Measurements from ENCODE around the gene MALAT1.

Gene MALAT1

DNA sequence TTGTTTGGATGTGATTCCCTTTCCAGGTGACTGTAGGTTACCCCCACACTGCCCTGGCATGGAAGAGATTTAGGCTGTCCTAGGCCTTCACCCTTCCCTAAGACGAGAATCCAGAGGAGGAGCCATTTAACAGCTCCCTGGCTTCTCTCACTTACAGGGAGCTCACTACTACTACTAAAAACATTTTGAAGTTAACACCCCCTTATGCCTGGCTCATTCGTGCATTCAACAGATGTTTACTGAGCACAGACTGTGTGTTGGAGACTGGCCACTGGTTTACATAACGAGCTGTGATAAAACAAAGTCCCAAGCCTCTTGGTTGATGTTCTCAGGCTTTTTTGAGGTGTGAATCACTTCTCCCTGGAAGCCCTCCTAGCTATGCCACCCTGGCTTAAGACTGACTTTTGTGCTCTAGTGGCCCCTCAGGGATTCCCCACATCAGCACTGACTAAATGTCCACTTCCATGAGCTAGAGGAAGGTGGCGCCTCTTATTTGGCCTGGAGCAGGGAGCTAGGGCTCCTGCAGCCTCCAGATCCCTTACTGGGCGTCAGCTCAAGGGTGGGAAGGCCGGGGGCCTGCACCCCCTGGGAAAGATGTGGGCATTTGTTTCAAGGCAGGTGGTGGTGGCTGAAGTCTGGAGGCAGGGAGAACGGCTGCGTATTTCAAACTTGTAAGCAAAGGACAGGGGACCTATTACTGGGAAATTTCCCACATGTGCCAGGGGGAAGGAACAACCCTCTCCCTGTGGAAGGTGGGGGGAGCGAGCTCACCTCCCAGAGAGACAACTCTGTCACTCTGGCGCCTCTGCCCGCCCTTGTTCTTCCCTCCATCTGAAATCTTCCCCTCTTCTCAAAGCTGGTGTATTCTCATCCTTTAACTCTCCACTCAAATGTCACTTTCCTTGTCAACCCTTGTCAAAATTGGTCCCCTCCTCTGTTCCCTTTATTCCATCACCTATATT lies 19.4 kb upstream of the MALAT1 start:
- DNase-seq (ENCODE audit: low read depth in 2 of 2): no peak

DNA sequence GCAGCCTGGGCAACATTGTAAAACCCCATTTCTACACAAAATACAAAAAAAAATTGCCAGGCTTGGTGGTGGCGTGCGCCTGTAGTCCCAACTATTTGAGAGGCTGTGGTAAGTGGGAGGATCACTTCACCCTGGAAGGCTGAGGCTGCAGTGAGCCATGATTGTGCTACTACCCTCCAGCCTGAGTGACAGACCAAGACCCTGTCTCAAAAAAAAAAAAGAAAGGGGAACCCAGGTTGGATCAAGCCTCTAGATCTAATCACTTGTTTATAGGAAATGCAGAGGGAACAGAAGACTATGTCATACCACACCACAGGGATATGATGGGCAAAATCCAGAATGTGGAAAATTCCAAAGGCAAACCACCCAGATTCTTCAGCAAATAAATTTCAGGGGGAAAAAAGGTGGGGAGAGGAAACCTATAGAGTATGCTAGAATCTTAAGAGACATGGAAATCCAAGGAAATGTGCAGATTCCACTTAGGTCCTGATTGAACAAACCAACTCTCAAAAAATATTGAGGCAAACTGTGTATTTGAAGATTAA lies 16.5 kb upstream of the MALAT1 start:
- no peak for DNase-seq (ENCODE audit: low read depth in 2 of 2)

DNA sequence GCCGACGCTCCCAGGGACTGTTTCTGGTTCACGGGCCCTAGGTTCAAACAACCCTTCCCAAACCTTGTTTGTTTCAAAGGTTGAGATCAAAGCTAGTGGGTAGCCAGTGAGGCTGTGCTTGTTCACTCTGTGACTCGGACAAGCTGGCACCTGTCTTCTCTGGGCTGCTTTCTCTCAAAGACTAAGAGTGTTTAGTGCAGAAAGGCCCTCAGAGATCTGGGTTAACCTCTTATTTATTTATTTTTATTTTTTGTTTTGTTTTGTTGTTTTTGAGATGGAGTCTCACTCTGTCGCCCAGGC lies 13.0 kb upstream of the MALAT1 start:
- DNase-seq (ENCODE audit: low read depth in 2 of 2): no peak

DNA sequence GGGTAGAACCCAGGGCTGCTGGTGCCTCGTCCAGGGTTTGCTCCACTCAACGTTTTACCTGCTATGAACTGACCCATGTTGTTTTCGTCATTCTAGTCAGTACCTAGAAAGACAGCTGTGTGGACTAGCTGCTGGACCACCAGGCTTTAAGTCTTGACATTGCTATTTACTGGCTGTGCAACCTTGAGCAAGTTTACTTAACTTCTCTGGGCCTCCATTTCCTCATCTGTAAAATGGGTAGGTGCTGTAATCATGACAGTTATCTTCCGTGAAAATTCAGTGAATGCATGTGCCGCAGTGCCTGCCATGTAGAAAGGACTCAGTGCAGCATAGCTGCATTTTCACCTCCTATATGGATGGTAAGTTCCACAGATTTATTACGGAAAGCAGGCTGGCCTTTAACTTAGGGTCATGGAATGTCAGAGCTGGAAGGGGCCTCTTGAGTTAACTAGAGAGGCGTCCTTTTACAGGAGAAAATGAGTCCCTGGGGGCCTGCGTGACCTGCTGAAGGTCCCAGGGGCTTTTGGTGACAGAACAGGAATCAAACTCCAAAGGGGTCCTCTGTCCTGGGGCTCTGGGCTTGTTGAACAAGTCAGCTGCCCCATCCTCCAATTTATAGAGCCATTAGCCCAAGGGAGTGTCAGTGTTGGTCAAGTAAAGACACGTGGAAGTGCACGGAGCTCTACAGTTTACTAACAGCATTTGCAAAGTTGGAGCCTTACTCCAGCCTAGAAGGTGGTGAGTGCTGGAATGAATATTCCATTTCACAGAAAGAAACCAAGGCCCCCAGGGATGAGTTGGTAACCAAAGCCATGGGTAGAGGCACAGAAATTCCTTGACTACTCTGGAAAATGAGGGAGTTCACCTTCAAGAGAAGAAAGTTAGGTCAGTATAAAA lies 12.0 kb upstream of the MALAT1 start:
- no peak for DNase-seq (ENCODE audit: low read depth in 2 of 2)

DNA sequence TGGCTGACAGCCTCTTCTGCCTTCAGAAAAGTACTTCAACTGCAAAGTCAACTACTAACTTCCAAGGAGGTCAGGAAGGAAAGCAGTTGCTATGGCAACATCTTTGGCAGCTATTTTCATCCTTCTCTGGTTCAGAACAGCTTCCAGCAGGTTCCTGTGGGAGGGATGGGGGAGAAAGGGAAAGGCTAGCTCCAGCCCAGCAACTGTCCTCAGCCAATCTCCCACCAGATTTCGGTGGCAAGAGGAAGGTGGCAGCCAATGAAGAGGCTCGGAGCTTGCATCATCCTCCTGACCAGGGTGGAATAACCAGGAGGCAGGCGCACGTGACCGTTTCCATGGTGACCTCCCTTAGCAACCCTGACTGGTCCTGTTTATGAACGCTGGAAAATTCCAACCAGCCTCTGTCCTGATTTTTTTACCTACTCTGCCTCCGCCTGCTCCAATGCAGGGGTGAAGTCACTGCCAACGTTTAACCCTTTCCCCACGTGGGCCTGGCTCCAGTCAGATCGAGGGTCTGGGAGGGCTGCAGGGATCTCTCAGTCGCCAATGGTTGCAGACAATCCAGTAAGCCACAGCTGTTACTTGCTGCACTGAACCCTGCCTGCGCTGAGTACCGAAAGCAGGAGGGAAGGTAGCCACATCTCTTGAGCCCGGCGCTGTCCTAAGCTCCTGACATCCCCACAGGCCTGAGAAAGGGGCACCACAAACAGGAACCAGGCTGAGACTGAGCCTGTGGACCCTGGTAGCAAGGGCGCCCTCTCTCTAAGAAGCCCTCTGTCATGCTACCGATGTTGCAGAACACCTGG lies 11.2 kb upstream of the MALAT1 start:
- DNase-seq (ENCODE audit: low read depth in 2 of 2): no peak

DNA sequence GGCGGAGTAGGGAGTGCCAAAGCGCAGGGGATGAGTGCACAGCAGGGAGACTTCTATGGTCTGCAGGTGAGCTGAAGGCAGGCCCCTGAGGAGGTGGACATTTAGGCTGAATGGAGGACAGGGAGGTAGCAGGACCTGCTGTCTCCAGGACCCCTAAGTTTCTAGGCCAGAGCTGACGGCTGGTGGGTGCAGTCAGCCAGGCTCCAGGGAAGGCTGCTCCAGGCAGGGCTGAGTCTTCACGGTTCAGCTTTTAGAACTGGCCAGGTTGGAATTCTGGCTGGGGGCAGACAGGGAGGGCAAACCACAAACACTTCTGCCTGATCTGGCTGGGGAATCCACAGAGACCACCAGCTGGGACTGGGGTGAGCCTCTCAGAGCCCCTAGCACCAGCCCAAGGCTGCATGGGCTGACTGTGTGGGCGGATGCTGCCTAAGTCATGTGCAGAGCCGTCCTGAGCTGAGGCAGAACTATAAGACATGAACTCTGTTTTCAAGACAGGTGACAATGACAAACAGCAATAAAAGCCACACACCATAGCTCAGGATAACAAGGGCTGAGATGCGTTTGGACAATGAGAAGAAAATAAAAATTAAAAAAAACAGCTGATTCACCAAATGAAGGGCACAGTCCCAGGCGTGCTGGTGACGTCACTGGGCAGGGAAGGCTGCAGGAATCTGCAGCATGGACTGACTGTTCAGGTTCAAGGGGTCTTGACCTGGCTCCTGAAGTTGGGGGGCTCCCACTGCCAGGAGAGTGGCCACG lies 10.4 kb upstream of the MALAT1 start:
- no peak for DNase-seq (ENCODE audit: low read depth in 2 of 2)

DNA sequence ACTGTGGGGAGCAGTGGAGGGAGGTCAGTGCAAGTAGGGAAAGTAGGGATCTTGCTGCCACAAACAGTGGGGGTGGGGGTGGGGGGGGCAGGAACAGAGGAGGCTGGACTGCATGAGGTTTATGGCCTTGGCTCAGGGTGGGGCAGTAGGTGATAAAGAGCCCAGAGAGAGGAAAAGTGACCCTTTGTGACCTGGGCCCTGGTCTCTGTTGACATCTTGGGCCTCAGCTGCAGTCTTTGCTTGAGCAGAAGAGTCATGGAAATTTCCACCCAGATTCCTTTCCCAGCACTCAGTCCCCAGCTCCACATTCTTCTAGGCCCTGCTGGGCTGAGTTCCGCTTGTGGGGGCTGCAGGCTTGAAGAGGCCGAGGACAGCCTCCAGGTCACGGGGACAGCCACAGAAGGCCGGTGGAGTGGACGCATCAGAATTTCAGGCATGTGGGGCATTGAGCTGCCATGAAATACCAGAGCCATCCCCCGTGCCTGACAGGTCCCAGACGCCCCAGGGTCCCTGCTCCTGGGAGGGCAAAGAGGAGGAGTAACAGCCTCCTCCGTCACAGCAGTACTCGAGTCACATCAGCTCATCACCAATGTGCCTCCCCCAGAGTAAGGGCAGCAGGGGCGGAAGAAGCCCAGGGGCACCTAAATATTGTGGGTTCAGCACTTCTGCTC lies 9.7 kb upstream of the MALAT1 start:
- no peak for DNase-seq (ENCODE audit: low read depth in 2 of 2)

DNA sequence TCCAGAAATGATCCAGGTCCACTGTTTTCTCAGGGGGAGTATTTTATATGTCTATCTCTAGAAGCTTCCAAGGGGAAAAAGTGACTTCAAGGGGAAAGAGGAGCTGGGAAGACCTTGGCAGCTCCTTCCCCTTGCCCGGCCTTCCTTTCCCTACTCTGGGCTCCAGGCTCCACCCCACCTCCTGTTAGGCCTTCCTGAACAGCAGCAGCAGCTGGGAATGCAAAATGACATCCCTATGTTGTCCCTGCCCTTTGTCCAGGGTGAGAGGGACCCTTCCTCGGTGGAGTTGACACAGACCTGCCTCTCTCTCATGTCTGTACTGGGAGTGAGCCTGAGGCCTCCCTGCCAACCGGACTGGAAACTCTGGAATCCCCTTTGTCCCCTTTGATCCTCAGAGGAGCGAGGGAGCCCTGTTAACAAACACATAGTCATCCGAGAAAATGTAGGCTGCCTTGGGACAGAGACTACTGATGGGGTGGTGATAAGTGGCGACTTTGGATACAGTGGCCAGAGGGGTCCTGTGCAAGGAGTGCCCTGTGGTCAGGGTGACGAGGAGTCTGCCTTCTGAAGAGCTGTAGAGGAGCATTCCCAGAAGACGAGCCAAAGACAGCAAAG lies 9.0 kb upstream of the MALAT1 start:
- DNase-seq (ENCODE audit: low read depth in 2 of 2): no peak

DNA sequence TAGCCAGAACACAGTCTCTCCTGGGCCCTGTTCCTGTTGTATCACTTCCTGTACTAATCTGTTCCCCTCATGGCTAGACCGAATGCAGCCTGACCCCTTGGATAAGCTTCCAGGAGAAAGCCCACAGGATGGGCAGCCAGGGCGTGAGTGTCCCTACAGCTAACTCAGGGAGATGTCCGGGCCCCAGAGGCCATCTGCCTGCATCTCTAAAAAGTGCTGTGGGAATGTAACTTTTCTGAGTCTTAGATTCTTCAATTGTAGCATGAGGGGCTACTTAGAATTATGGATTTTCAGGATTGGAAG lies 7.7 kb upstream of the MALAT1 start:
- DNase-seq (ENCODE audit: low read depth in 2 of 2): no peak

DNA sequence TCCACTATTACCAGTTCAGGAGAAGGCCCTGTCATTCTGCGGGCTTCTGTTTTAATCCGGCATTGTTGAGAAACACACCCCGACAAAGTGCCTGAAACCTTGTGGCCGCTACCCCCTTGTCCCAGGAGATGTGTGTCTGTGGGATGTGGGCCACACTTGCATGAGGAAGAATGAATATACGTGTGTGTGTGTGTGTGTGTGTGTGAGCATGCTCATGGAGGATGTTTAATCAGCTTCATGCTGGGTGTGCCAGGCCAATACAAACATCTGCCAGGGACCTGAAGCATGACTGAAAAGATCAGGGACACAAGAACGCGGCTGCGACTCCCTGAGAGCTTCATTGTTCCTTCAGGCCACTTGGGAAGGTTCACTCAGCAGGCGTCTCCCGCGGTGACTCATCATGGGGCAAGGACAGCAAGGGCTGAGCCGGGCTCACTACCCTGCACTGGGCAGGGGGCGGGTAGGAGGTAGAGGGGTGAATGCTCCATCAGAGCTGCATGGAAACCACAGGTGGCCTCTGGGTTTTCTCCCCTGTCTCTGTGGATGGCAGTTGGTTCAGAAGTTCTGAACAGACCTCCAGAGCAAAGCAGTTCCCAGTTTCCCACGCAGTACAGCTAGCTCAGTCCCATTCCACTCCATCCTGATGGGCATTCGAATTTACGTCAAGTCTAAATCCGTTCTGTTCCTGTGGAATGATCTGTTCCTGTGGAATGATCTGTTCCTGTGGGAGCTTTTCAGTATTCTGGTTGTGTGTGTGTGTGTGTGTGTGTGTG lies 7.0 kb upstream of the MALAT1 start:
- DNase-seq (ENCODE audit: low read depth in 2 of 2): no peak

DNA sequence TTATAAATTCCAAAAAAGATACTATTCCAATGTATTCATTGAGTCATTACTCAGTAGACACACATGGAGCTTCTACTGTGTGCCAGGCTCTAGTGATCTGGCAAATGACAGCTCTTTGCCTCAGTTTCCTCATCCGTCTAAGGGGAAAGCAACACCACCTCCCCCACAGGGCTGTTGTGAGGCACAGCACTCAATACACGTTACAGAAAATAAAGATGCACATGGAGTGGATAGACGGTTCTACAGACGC lies 6.5 kb upstream of the MALAT1 start:
- no peak for DNase-seq (ENCODE audit: low read depth in 2 of 2)

DNA sequence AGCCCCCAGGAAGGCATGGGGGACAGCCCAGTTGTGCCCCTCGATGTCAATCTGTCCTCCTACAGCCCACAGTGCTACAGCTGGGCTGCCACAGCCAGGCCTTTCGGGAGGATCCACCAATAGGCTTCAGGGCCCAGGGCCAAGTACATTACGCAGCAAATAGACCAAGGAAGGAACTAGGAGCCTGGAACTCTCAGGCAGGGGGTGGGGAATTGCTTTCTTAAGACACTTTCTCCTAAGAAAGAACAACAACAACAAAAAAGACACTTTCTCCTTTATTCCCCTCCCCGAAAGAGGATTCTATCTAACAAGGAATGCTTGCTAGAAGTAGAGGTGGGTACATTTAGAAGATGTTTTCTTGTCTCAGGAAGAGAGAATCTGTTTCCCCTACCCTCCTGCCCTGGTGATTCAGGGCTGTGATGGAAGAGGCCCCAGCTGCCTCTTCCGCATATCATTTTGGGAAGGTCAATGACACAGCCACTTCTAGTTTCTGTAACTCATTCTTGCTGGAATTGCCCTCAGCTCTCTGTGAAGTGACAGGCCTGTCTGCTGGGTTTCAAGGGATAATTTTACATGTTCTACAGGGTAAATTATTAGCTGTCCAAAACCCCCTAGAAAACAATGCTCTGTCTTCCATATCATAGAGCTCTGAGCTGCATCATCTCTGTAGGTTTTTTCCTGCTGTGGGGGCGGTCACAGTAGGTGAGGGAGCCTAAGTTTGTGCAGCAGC lies 6.0 kb upstream of the MALAT1 start:
- DNase-seq (ENCODE audit: low read depth in 2 of 2): no peak

DNA sequence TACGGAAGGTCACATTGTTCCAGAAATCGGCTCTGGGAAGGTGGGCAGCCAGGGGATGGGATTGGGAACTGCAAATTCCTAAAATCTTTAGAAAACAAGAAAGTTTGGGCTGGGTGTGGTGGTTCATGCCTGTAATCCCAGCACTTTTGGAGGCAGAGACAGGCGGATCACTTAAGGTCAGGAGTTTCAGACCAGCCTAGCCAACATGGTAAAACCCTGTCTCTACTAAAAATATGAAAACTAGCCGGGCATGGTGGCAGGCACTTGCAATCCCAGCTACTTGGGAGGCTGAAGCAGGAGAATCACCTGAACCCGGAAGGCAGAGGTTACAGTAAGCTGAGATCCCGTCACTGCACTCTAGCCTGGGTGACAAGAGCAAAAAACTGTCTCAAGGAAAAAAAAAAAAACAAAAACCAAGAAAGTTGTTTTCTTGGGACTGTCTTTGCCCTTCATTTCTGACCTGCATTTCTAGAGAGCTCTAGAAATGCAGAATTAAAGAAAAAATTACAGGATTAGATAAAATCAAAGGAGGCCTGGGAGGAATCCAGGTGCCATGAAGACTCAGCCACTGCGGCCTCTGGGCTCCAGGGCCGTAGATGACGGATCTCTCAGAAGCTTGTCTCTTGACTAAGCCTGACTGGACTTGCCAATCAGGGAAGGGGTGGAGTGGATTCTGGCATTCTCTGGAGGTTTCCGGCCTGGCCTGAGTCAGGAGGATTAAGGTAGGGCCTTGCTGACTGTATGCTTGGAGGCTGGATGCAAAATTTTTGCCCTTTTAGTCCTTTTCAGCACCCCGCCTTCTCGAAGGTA lies 5.3 kb upstream of the MALAT1 start:
- DNase-seq (ENCODE audit: low read depth in 2 of 2): no peak

DNA sequence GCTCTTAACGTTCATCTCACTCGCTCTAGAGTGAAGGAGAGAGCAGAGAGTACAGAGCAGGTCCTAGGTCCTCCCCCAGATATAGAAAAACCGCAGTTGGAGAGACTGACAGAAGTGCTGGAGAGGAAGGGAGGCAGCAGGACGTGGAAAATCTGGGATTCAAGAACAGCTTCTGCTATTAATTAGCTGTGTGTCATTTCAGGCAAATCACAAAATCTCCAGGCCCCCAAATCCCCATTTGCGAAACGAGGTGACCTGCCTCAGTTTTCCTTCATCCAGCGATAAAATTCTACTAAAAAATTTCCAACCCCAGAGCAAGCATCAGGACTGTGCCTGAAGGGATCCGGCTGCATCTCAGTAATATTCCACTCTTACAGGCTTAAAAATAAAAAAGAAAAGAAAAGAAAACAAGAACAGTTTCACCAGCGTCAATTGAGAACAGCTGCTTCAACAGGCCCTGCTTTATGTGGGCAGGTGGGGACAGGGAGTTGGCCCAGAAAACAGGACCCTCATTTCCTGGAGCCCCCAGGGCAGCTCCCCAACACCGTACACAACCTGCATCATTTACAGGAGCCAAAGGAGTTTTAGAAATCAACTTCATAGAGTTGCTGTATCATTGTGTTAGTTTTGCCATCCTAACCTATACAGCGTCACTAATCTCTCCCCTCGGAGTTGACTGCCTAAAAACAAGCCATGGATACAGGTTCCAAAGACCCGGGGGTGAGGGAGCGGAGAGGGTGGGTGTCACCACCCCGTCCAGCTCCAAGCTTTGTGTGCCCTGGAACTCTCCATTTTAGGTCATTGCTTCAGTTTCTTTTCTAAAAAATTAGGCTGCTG lies 2.3 kb upstream of the MALAT1 start:
- DNase-seq (ENCODE audit: low read depth in 2 of 2): no peak

DNA sequence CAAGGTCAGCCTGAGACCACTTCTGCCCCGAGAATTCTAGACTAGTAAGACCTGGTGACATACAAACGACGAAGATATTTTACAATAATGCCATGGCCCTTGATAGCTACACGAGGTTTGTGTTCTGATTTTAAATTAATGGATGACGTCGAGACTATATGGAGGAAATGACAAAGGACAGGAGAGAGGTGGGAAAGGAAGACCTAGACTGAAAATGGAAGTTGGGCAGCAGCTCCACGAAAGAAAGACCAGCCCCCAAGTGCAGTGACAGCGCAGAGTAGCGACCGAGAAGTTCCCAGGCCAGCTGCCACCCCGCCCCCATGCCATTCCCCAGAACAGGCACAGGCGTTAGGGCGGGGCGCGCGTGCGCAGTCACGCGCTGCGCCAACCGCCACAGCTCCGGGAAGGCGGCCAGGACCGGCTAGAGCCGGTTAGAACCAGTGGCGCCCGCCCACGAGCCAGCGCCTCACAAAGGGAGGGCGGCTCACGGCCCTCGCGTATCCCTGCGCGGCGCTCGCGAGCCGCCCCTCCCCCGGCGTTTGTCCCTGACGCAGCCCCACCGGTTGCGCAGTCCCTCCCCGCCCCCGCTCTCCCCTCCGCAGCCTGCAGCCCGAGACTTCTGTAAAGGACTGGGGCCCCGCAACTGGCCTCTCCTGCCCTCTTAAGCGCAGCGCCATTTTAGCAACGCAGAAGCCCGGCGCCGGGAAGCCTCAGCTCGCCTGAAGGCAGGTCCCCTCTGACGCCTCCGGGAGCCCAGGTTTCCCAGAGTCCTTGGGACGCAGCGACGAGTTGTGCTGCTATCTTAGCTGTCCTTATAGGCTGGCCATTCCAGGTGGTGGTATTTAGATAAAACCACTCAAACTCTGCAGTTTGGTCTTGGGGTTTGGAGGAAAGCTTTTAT lies 1.5 kb upstream of the MALAT1 start:
- peak; percentile 95 to 99 for DNase-seq (ENCODE audit: low read depth in 2 of 2)

DNA sequence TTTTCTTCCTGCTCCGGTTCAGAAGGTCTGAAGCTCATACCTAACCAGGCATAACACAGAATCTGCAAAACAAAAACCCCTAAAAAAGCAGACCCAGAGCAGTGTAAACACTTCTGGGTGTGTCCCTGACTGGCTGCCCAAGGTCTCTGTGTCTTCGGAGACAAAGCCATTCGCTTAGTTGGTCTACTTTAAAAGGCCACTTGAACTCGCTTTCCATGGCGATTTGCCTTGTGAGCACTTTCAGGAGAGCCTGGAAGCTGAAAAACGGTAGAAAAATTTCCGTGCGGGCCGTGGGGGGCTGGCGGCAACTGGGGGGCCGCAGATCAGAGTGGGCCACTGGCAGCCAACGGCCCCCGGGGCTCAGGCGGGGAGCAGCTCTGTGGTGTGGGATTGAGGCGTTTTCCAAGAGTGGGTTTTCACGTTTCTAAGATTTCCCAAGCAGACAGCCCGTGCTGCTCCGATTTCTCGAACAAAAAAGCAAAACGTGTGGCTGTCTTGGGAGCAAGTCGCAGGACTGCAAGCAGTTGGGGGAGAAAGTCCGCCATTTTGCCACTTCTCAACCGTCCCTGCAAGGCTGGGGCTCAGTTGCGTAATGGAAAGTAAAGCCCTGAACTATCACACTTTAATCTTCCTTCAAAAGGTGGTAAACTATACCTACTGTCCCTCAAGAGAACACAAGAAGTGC lies 661 bp upstream of the MALAT1 start:
- DNase-seq (ENCODE audit: low read depth in 2 of 2): no peak
